Mucosa of descending colon (tissue), 3 donors: ENCODE results near the gene BBS5. TPM values are rescaled to one million over a fixed set of nuclear protein-coding genes. Genes with fewer than 3 reads are reported as not detected.

ENCODE experiments used
- ATAC-seq: fragments of 200-7000 bp; cut with Tn5 transposase; one replicate; pipeline ENCODE4 v1.9.1; 2020; ENCODE audit warnings: mild to moderate bottlenecking, moderate library complexity
- DNase-seq, 3 donors: peaks; one replicate each; pipeline ENCODE4 v3.0.0-alpha.2; 2020
- H3K36me3 ChIP-seq: fragments of 200-600 bp; one replicate; pipeline ENCODE4 v1.8.0; 2021; ENCODE audit warnings: low read depth, mild to moderate bottlenecking
- H3K4me1 ChIP-seq: fragments of 200-600 bp; one replicate; pipeline ENCODE4 v1.8.0; 2021; ENCODE audit warnings: low read depth, mild to moderate bottlenecking
- H3K4me3 ChIP-seq: fragments of 200-600 bp; one replicate; pipeline ENCODE4 v1.8.0; 2021; ENCODE audit warnings: mild to moderate bottlenecking
- H3K9me3 ChIP-seq: fragments of 200-600 bp; one replicate; pipeline ENCODE4 v1.8.0; 2021; ENCODE audit warnings: mild to moderate bottlenecking
- intact Hi-C, 2 donors: fragments of 100-400 bp; cut with DNase I in 1 of 2; cut with micrococcal nuclease in 1 of 2; formaldehyde crosslinking; loops; one replicate each; pipeline versions ENCODE4 v1.11.0 to v1.11.1; 2022; cut with DNase I, micrococcal nuclease
- total RNA-seq, 3 donors: library from RNA; stranded (reverse); fragmentation: NEBNext Ultra II Directional in 2 of 3; extraction: Animal tissue kit (Norgen Biotek cat#: 25700) in 2 of 3; gene quantifications; one replicate each; pipeline versions ENCODE4 v1.2.1 to v1.2.4, GENCODE V29; 2021 to 2023
- TF ChIP-seq, protein P1 (sequence below): fragments of 200-600 bp; IDR thresholded peaks from one replicate; pipeline ENCODE4 v1.8.0; 2022; ENCODE audit warnings: antibody characterized with exemption, mild to moderate bottlenecking
- donor health status: DM: no; HTN: no; CAD: no; lungs with moderate emphysema.
- donor health status: DM: no; HTN: no; CAD: no.
- donor health status: DM: no; HTN: yes; CAD: no.

Gene BBS5
- total RNA-seq, 3 donors from 2014 or later = 2.7 to 7.1 (median 4.4) TPM

DNA sequence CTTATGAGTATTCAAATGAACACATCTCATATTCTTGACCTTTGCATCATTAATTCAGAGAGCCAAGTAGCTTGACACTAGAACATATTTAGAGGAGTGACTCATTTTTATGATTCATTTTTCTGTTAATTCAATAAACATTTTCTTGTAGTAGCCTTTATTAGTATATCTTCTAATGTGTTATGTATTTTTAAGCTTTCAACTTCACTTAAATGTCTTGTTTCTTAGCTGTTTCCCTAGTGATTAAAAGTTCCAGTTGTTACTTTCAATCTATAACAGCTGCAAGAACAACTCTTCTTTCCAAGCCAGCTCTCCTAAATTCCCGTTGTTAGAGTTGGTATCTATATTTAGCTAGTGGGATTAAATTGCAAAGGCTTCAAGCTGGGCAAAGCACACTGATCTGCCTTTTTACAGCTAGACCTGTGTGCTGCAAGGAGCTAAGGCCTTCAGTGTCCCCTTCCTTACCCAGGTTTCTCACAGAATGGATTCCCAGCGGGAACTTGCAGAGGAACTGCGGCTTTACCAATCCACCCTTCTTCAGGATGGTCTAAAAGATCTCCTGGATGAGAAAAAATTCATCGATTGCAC is 30.1 kb downstream of the BBS5 start, which contains the start of gene KLHL41:
Gene KLHL41 (plus strand): TSS at position 405 of the 588 bp plus-strand sequence. CDS start 77 bp downstream, at position 482.
- DNase-seq (no peak), ATAC-seq (no peak)
- H3K36me3 ChIP-seq = no peaks in the 10 kb centered on the region
- intact Hi-C loops = no loop called here
- no peak within 1 kb of the TSS for H3K4me3 ChIP-seq
- H3K9me3 ChIP-seq = no peaks in the 10 kb centered on the region
- H3K4me1 ChIP-seq = no peaks in the 10 kb centered on the region
- TF ChIP-seq, protein P1, sequence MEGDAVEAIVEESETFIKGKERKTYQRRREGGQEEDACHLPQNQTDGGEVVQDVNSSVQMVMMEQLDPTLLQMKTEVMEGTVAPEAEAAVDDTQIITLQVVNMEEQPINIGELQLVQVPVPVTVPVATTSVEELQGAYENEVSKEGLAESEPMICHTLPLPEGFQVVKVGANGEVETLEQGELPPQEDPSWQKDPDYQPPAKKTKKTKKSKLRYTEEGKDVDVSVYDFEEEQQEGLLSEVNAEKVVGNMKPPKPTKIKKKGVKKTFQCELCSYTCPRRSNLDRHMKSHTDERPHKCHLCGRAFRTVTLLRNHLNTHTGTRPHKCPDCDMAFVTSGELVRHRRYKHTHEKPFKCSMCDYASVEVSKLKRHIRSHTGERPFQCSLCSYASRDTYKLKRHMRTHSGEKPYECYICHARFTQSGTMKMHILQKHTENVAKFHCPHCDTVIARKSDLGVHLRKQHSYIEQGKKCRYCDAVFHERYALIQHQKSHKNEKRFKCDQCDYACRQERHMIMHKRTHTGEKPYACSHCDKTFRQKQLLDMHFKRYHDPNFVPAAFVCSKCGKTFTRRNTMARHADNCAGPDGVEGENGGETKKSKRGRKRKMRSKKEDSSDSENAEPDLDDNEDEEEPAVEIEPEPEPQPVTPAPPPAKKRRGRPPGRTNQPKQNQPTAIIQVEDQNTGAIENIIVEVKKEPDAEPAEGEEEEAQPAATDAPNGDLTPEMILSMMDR = no peak

DNA sequence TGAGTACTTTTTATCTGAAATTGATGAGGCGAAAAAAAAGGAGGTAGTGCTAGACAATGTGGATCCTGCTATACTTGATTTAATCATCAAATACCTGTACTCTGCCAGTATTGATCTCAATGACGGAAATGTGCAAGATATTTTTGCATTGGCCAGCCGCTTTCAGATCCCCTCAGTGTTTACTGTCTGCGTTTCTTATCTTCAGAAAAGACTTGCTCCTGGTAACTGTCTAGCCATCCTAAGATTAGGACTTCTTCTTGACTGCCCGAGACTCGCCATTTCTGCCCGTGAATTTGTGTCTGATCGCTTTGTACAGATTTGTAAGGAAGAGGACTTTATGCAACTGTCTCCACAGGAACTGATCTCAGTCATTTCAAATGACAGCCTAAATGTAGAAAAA is 30.7 kb downstream of the BBS5 start:
- DNase-seq (no peak), ATAC-seq (no peak)
- Histone ChIP-seq H3K9me3 (no peaks in the 10 kb centered on the region), H3K36me3 (no peaks in the 10 kb centered on the region), H3K4me3 (no peak overlapping the region), H3K4me1 (no peaks in the 10 kb centered on the region)
- TF ChIP-seq, protein P1 = no peak
- intact Hi-C loops = no loop called here

DNA sequence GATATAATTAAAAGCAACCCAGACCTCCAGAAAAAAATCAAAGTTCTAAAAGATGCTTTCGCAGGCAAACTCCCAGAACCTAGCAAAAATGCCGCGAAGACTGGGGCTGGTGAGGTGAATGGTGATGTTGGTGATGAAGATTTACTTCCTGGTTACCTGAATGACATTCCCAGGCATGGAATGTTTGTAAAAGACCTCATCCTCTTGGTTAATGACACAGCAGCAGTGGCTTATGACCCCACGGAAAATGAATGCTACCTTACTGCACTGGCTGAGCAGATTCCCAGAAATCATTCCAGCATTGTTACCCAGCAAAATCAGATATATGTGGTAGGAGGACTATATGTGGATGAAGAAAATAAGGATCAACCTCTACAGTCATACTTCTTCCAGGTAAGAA is 31.2 kb downstream of the BBS5 start:
- intact Hi-C loops = no loop called here
- no peaks in the 10 kb centered on the region for H3K4me1 ChIP-seq
- H3K4me3 ChIP-seq = no peak overlapping the region
- no peaks in the 10 kb centered on the region for H3K36me3 ChIP-seq
- TF ChIP-seq, protein P1 = no peak
- ATAC-seq (no peak), DNase-seq (no peak)
- H3K9me3 ChIP-seq = no peaks in the 10 kb centered on the region

DNA sequence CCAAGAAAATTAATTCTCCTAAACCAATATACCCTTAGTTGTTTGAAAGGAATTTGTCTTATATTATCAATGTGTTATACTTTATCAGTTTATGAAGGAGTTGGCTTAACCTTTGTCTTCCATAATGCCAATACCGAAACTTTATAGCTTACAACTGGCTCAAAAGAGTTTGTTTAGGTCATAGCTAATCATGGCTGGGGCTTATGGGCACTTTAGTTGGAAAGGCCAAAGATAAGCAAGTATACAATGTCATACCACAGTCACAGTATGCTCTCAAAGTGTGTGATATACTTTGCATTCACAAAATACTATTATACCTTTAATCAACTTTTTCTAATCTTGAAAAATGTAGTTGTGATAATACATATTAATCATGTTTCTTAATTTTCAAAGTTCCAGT is 32.5 kb downstream of the BBS5 start:
- no peak for DNase-seq
- intact Hi-C loops = no loop called here
- no peak for ATAC-seq
- Histone ChIP-seq H3K4me1 (no peaks in the 10 kb centered on the region), H3K4me3 (no peak overlapping the region), H3K9me3 (no peaks in the 10 kb centered on the region), H3K36me3 (no peaks in the 10 kb centered on the region)
- TF ChIP-seq, protein P1 = no peak

DNA sequence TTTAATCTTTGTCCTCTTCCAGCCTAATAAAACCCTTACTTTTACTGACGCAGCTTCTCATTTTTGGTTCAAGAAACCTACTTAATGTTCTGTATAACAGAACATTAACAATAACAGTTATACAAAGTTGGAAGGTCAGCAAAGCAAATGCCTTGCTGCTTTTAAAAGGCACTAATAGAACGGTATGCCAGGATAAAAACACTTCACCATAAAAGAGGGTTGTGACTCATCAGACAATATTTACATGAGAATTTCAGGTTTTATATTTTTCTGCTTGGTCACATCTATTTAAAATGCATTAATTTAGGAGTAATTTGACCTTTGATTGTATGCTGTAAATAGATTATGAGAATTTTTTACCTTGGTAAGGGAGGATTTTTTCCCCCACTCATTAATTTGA is 33.2 kb downstream of the BBS5 start:
- Histone ChIP-seq H3K4me3 (no peak overlapping the region), H3K4me1 (no peaks in the 10 kb centered on the region), H3K9me3 (no peaks in the 10 kb centered on the region), H3K36me3 (no peaks in the 10 kb centered on the region)
- no peak for DNase-seq
- no peak for ATAC-seq
- TF ChIP-seq, protein P1 = no peak
- intact Hi-C loops = no loop called here

DNA sequence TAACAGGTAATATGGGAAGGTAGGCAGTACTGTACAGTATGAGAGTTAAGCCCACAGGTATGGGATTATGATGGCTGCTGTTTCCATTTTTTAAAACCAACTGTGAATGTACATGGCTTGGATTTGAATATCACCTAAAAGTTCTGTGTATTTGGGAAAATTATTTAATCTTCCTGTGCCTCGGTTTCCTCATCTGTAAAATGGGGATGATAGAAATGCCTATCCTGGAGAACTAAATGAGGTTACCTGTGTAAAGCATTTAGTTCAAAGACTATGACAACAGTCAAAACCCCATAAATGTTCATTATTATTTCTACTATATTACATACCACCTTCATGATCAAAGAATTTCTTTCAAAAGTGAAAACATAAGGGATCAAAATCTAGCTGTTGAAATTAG is 33.8 kb downstream of the BBS5 start:
- ATAC-seq (no peak), DNase-seq (no peak)
- intact Hi-C loops = no loop called here
- no peak overlapping the region for H3K4me3 ChIP-seq
- H3K36me3 ChIP-seq = no peaks in the 10 kb centered on the region
- TF ChIP-seq, protein P1 = no peak
- no peaks in the 10 kb centered on the region for H3K4me1 ChIP-seq
- H3K9me3 ChIP-seq = no peaks in the 10 kb centered on the region
